K562 (cell line): ENCODE measurements around the gene ERF. TPM values are rescaled to one million over a fixed set of nuclear protein-coding genes. Genes with fewer than 3 reads are reported as not detected.

ENCODE experiments used
- CSDE1 ChIP-seq, 2 experiments: fragments of 450-650 bp; IDR thresholded peaks; 2 replicates each; pipeline ENCODE4 v1.6.1; 2016; ENCODE audit warnings: mild to moderate bottlenecking in 1 of 2
- DDX20 ChIP-seq: fragments of 450-650 bp; IDR thresholded peaks from 2 replicates; pipeline ENCODE4 v1.6.1; 2016; ENCODE audit warnings: missing genetic modification characterization, low read depth, mild to moderate bottlenecking, missing compliant biosample characterization, moderate library complexity
- DLX4 ChIP-seq: fragments of 250-450 bp; sonication (Bioruptor Pico); IDR thresholded peaks from 2 replicates; pipeline ENCODE4 v1.6.1; 2021; ENCODE audit warnings: mild to moderate bottlenecking
- DNMT1 ChIP-seq: fragments of 450-650 bp; IDR thresholded peaks from 2 replicates; pipeline ENCODE4 v1.6.1; 2016; ENCODE audit warnings: antibody characterized with exemption, mild to moderate bottlenecking
- E2F4 ChIP-seq: sonication (generic); formaldehyde crosslinking; IDR thresholded peaks from 2 replicates; pipeline ENCODE4 v1.8.0; 2022; ENCODE audit warnings: mild to moderate bottlenecking, low read depth, missing genetic modification reagents
- FOXM1 ChIP-seq, 2 experiments: fragments of 450-650 bp in 1 of 2; sonication (generic) in 1 of 2; formaldehyde crosslinking in 1 of 2; IDR thresholded peaks; 2 replicates each; pipeline versions ENCODE4 v1.6.1 to v1.9.0; 2017 to 2022; ENCODE audit warnings: low read depth in 2 of 2, mild to moderate bottlenecking in 2 of 2, missing genetic modification reagents in 1 of 2, moderate library complexity in 1 of 2
- GABPA ChIP-seq: fragments of 200-800 bp; sonication (Bioruptor generic); conservative IDR thresholded peaks from 2 replicates; pipeline ENCODE4 v1.6.1; 2016; ENCODE audit warnings: low read depth, missing genetic modification characterization, missing compliant biosample characterization
- HLTF ChIP-seq: fragments of 450-650 bp; IDR thresholded peaks from 2 replicates; pipeline ENCODE4 v1.6.1; 2016
- IFI16 ChIP-seq: fragments of 250-450 bp; sonication (Bioruptor Pico); IDR thresholded peaks from 2 replicates; pipeline ENCODE4 v2.1.2; 2022; ENCODE audit warnings: mild to moderate bottlenecking, inconsistent platforms
- L3MBTL2 ChIP-seq: fragments of 450-650 bp; IDR thresholded peaks from 2 replicates; pipeline ENCODE4 v1.6.1; 2016; ENCODE audit warnings: mild to moderate bottlenecking, moderate library complexity
- PCBP1 ChIP-seq: fragments of 200-400 bp; formaldehyde crosslinking; IDR thresholded peaks from 2 replicates; pipeline ENCODE4 v1.6.1; 2018; ENCODE audit warnings: mild to moderate bottlenecking, low read depth, low read length; ENCODE audit not compliant: poor library complexity, severe bottlenecking
- PKNOX1 ChIP-seq: fragments of 450-650 bp; IDR thresholded peaks from 2 replicates; pipeline ENCODE4 v1.6.1; 2016
- POLR2G ChIP-seq: fragments of 200-400 bp; formaldehyde crosslinking; IDR thresholded peaks from 2 replicates; pipeline ENCODE4 v1.6.1; 2017; ENCODE audit warnings: low read depth, mild to moderate bottlenecking, antibody characterized with exemption, low read length, moderate library complexity
- SMARCE1 ChIP-seq: fragments of 450-650 bp; IDR thresholded peaks from 2 replicates; pipeline ENCODE4 v1.7.1; 2016; ENCODE audit warnings: mild to moderate bottlenecking
- SPI1 ChIP-seq: IDR thresholded peaks from 2 replicates; pipeline ENCODE4 v1.6.1; 2011; ENCODE audit warnings: low read depth, low read length, control low read depth, borderline replicate concordance
- TFAP4 ChIP-seq: sonication (generic); formaldehyde crosslinking; IDR thresholded peaks from 2 replicates; pipeline ENCODE4 v1.8.0; 2022; ENCODE audit warnings: missing genetic modification reagents, mild to moderate bottlenecking, moderate library complexity, borderline replicate concordance
- ZBTB9 ChIP-seq: fragments of 450-650 bp; formaldehyde crosslinking; IDR thresholded peaks from 2 replicates; pipeline ENCODE4 v1.4.0; 2020; ENCODE audit warnings: mild to moderate bottlenecking, moderate library complexity
- ZNF133 ChIP-seq: fragments of 250-450 bp; sonication (Bioruptor Pico); IDR thresholded peaks from 2 replicates; pipeline ENCODE4 v1.4.0; 2020; ENCODE audit warnings: mild to moderate bottlenecking
- ZNF253 ChIP-seq: fragments of 250-450 bp; sonication (Bioruptor Pico); conservative IDR thresholded peaks from 2 replicates; pipeline ENCODE4 v1.6.1; 2021; ENCODE audit warnings: mild to moderate bottlenecking
- ZNF282 ChIP-seq: sonication (generic); formaldehyde crosslinking; IDR thresholded peaks from 2 replicates; pipeline ENCODE4 v1.8.1; 2023; ENCODE audit warnings: missing genetic modification reagents
- ZNF583 ChIP-seq: fragments of 250-450 bp; sonication (Bioruptor Pico); IDR thresholded peaks from 2 replicates; pipeline ENCODE4 v1.4.0; 2020
- ZNF639 ChIP-seq, 2 experiments: fragments of 200-800 bp in 1 of 2; sonication (Bioruptor generic) in 1 of 2; sonication (generic) in 1 of 2; formaldehyde crosslinking in 1 of 2; IDR thresholded peaks in 1 of 2; conservative IDR thresholded peaks in 1 of 2; 2 replicates each; pipeline versions ENCODE4 v1.5.0 to v1.6.1; 2016 to 2020; ENCODE audit warnings: missing compliant biosample characterization in 1 of 2, missing genetic modification characterization in 1 of 2, missing genetic modification reagents in 1 of 2
- polyA plus RNA-seq, 8 experiments: library from polyadenylated mRNA; depleted of rRNA in 4 of 8; stranded (reverse) in 5 of 8; unstranded in 3 of 8; fragments of >200 nt; fragmentation: Nextera tagmentation in 2 of 8; fragmentation: Illumina TruSeq in 1 of 8; extraction: Ambion mirVana in 2 of 8; extraction: Trizol in 1 of 8; gene quantifications; 2 replicates each; pipeline versions ENCODE4 v1.2.1 to v1.2.3, GENCODE V29; 2011 to 2014; ENCODE audit warnings: inconsistent platforms in 1 of 8, missing spikeins in 1 of 8
- total RNA-seq, 7 experiments: library from RNA; depleted of rRNA in 6 of 7; stranded (reverse); fragments of >200 nt in 6 of 7; fragmentation: Illumina TruSeq in 2 of 7; extraction: Trizol in 2 of 7; gene quantifications; 2 replicates each; pipeline versions ENCODE4 v1.2.1 to v1.2.3, GENCODE V29; 2011 to 2021; ENCODE audit warnings: low replicate concordance in 1 of 7

ERF gene
- total and polyA plus RNA-seq, 9 of the 15 experiments (the other 6 are each of a cell fraction or from before 2014, with no cell fraction given) = 0.03 to 75.4 (median 27.0) TPM

GRCh38 chr19:42268704-42269477 is 14.0 kb upstream of the ERF start, which contains the start of gene CIC (continued):
- TF ChIP-seq ZNF133 (CRISPR knock-in tag) (no peak), GABPA (tag) (peak; percentile 93), L3MBTL2 (peak; percentile 33), FOXM1 (IDR thresholded peaks at IDR 0.05; ENCODE audit: low read depth) (peak; percentile 82), FOXM1 (CRISPR knock-in tag; IDR thresholded peaks at IDR 0.05; ENCODE audit: low read depth) (no peak), POLR2G (peak; percentile 12; the same call in 1 of the 2 replicates), PCBP1 (peak; percentile 61), ZNF583 (CRISPR knock-in tag) (no peak), HLTF (no peak), DNMT1 (no peak), IFI16 (CRISPR knock-in tag) (no peak), ZNF282 (CRISPR knock-in tag) (no peak), ZNF253 (CRISPR knock-in tag) (no peak), SPI1 (0 out of 2 replicates have a peak, but pooled peaks have one; percentile 3), E2F4 (no peak), SMARCE1 (no peak), ZBTB9 (CRISPR knock-in tag) (no peak), DLX4 (CRISPR knock-in tag) (no peak), ZNF639 (CRISPR knock-in tag; conservative IDR thresholded peaks at IDR 0.05 in 1 of 2, IDR thresholded peaks at IDR 0.05 in 1 of 2) (0 out of 4 replicates have a peak, but pooled peaks of 1 of the 2 experiments have one; percentile 12), CSDE1 (IDR thresholded peaks at IDR 0.05) (no peak), PKNOX1 (peak; percentile 100), DDX20 (tag) (no peak), TFAP4 (CRISPR knock-in tag) (peak; percentile 99)
